IMR-90 (cell line): ENCODE data around the gene SLBP.

ENCODE experiments used
- CTCF ChIP-seq: conservative IDR thresholded peaks from 2 replicates; pipeline ENCODE4 v1.5.1; 2012; ENCODE audit warnings: mild to moderate bottlenecking, low read depth, low read length, improper control_type of control experiment
- POLR2A ChIP-seq: IDR thresholded peaks from 2 replicates; pipeline ENCODE4 v1.6.1; 2012; ENCODE audit warnings: mild to moderate bottlenecking, low read depth, low read length
- SMC3 ChIP-seq: fragments of 150-350 bp; IDR thresholded peaks from 2 replicates; pipeline ENCODE4 v1.6.1; 2016; ENCODE audit warnings: low read depth, mild to moderate bottlenecking, antibody characterized with exemption, low read length, moderate library complexity
- USF2 ChIP-seq: fragments of 150-350 bp; IDR thresholded peaks from 2 replicates; pipeline ENCODE4 v1.6.1; 2017; ENCODE audit warnings: mild to moderate bottlenecking, antibody characterized with exemption, low read length, low read depth

- TF ChIP-seq CTCF = no peak
- TF ChIP-seq POLR2A = no peak
- TF ChIP-seq USF2 = no peak
- TF ChIP-seq SMC3 = no peak
Measured at GRCh38 chr4:1652088-1652487, 60.0 kb downstream of the SLBP start.
